Esophagus muscularis mucosa (tissue), 3 donors: Measurements from ENCODE around the gene C12orf43.

Experiments used
- EP300 ChIP-seq: sonication (generic); formaldehyde crosslinking; IDR thresholded peaks from one replicate; pipeline ENCODE4 v1.6.1; 2017; ENCODE audit warnings: antibody characterized with exemption
- TF ChIP-seq, protein P1 (sequence below), 3 experiments: fragments of 200-600 bp in 2 of 3; fragments of 450-650 bp in 1 of 3; sonication (generic) in 2 of 3; IDR thresholded peaks; one replicate each; pipeline ENCODE4 v1.5.1; 2017 to 2019; ENCODE audit warnings: antibody characterized with exemption in 3 of 3, mild to moderate bottlenecking in 2 of 3, moderate library complexity in 1 of 3

- TF ChIP-seq, protein P1, sequence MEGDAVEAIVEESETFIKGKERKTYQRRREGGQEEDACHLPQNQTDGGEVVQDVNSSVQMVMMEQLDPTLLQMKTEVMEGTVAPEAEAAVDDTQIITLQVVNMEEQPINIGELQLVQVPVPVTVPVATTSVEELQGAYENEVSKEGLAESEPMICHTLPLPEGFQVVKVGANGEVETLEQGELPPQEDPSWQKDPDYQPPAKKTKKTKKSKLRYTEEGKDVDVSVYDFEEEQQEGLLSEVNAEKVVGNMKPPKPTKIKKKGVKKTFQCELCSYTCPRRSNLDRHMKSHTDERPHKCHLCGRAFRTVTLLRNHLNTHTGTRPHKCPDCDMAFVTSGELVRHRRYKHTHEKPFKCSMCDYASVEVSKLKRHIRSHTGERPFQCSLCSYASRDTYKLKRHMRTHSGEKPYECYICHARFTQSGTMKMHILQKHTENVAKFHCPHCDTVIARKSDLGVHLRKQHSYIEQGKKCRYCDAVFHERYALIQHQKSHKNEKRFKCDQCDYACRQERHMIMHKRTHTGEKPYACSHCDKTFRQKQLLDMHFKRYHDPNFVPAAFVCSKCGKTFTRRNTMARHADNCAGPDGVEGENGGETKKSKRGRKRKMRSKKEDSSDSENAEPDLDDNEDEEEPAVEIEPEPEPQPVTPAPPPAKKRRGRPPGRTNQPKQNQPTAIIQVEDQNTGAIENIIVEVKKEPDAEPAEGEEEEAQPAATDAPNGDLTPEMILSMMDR (IDR thresholded peaks at IDR 0.05) = no peak
- TF ChIP-seq EP300 = no peak
Measured at GRCh38 chr12:121015825-121016766, at the start of gene C12orf43.
